Omental fat pad (tissue), 4 donors: ENCODE data around the gene TMEM134. TPM values are rescaled to one million over a fixed set of nuclear protein-coding genes. Genes with fewer than 3 reads are reported as not detected.

Experiments used
- ATAC-seq: fragments of 150-250 bp; one replicate; pipeline ENCODE4 v1.9.1; 2016; ENCODE audit warnings: mild to moderate bottlenecking, moderate library complexity; ENCODE audit not compliant: low FRiP score
- DNase-seq: peaks from one replicate; pipeline ENCODE4 v3.0.0-alpha.2; 2019; ENCODE audit warnings: low spot score
- CTCF ChIP-seq, 3 donors: fragments of 450-650 bp; IDR thresholded peaks; one replicate each; pipeline ENCODE4 v1.5.1; 2016 to 2017; ENCODE audit warnings: antibody characterized with exemption in 3 of 3, mild to moderate bottlenecking in 3 of 3, moderate library complexity in 2 of 3
- total RNA-seq, 4 donors: library from RNA; depleted of rRNA; stranded (reverse); fragments of >200 nt; gene quantifications; one replicate each; pipeline ENCODE4 v1.1.0, GENCODE V29; 2016

Gene TMEM134
- total RNA-seq, 4 donors from 2014 or later = 33.6 to 56.6 (median 44.0) TPM

DNA sequence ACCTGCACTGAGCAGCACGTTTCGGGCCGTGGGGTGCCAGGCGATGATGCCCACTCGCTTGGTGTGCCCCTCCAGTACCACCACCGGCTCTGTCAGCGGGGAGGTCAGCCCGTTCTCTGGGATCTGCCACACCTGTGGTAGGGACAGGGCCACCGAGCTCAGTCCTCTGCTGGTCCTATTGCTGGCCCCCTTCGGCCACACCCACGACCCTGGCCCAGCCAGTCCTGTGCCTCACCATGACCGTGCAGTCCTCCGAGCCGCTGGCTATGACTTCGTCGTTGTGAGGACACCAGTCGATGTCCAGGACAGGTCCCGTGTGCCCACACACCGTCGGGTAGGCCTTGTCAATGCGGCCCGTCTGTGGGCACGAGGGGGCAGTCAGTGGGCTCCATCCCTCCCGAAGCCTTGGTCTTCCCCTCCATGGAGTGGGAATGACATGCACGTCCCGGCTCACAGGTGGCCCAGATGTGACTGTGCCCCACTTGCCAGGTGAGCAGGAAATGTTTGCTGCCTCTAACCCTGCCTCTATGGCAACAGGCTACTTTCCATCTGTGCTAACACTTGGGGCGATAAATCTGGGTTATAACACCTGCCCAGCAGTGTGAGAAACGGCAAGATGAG, 27.2 kb downstream of the TMEM134 start:
- ATAC-seq (no peak), DNase-seq (no peak)
- TF ChIP-seq CTCF (IDR thresholded peaks at IDR 0.05) = no peak

DNA sequence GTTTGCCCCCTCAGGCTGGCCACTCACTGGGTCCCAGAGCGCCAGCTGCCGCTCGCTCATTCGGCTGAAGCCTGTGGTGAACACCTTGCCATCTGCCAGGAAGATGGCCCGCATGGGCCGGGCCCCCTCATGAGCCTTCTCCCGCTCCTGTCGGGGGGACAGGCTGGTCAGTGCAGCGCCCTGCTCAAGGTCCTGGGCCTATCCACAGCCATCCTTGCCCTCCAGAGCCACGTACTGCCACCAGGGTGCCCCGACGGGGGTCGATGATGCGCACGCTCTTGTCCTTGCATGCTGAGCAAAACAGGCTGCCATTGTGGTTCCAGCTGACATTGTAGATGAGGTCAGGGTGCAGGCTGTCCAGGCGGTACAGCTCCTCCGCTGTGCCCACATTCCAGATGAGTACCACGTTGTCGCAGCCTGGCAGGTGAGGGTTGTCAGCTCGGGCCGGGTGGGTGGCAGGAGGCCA, 27.9 kb downstream of the TMEM134 start:
- DNase-seq (no peak), ATAC-seq (no peak)

DNA sequence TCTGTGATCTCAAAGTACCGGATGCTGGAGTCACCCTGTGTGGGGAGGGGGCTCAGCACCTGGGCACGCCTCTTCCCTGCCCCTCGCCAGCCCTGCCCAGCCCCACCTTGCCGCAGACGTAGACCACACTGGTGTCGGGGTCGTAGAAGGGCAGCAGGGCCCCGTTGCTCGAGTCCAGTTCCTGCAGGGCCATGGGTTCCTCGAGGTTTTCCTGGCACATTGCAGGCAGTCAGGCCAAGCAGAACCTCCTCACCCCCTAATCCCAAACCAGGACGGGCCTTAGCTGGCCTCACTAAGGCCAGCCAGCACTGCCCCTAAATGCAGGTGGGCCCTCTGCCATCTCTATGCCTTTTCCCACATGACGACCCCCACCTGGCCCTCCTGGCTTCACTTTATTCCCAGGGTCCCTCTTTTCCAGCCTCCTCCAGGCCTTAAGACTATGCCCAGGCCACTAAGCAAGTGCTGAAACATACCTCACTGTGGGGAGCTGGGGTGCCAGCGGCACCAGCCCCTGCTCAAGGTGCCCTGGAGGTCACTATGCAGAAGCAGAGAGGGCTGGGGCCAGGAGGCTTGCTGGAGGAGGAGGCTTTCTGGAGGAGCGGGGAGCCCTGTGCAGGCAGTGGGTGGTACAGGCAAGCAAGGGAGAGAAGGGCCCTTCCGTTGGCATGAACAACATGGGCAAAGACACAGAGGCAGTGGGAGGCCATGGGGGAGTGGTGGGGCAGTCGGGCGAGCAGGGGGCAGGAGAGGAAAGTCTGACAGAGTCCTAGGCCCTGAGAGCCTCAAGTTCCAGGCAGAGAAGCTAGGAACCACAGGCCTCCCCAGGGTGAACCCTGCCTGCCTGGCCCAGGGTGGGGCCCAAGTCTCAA, 28.6 kb downstream of the TMEM134 start:
- no peak for TF ChIP-seq CTCF (IDR thresholded peaks at IDR 0.05)
- ATAC-seq (no peak), DNase-seq (no peak)

More for the DNA sequence above, 27.9 kb downstream of the TMEM134 start:
- no peak for TF ChIP-seq CTCF (IDR thresholded peaks at IDR 0.05)

- no peak for TF ChIP-seq CTCF (IDR thresholded peaks at IDR 0.05)
- ATAC-seq (no peak), DNase-seq (no peak)
Observed at GRCh38 chr11:67439321-67440228, 29.5 kb downstream of the TMEM134 start.

DNA sequence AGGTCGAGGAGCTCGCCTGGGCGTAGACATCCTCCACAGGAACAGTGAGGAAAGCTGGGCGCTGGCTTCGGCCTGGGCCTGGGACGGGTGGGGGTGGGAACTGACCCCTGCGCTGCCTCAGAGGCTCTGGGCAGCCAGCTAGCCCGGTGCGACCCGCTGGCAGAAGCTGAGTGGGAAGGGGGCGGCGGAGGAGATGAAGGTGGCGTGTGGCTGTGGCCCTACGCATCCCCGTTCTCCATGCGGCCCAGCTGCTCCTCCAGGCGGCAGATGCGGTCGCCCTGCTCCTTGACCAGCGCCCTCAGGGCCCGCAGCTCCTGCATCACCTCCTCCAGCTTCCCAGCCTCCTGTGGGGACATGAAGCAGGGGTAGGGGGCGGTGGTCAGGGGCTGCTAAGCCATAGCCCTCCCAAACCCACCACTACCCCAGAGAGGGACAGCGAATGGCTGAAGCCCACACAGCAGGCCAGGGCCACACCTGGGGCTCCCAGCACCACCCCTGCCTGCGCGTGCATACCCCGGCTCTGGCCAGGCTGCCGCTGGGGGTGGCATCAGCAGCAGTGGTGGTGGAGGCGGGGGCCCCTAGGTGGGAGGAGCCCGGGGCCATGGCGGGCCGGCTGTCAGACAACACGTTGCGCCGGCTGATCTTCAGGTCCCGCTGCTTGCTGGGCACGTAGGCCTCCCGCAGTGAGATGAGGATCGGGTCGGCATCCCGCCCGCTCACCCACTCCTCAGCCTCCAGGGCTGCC, 30.7 kb downstream of the TMEM134 start:
- TF ChIP-seq CTCF (IDR thresholded peaks at IDR 0.05) = no peak
- DNase-seq (no peak), ATAC-seq (no peak)

GRCh38 chr11:67437809-67438157, 31.3 kb downstream of the TMEM134 start:
- DNase-seq (no peak), ATAC-seq (no peak)
- no peak for TF ChIP-seq CTCF (IDR thresholded peaks at IDR 0.05)
